Motor neuron (in vitro differentiated cells): Measurements from ENCODE around the gene SLC19A1. TPM values are rescaled to one million over a fixed set of nuclear protein-coding genes. Genes with fewer than 3 reads are reported as not detected.

Experiments used
- ATAC-seq, 8 experiments: fragments of 200-7000 bp; cut with Tn5 transposase; replicated peaks in 6 of 8; 2 replicates each; pipeline ENCODE4 v1.8.0; 2021; ENCODE audit warnings: mild to moderate bottlenecking in 8 of 8, moderate library complexity in 8 of 8
- H3K27ac ChIP-seq, 2 donors: fragments of 250-450 bp; sonication (Bioruptor Pico); 2 replicates each; pipeline ENCODE4 v1.9.0; 2021; ENCODE audit warnings: antibody characterized with exemption in 2 of 2, mild to moderate bottlenecking in 2 of 2, moderate library complexity in 1 of 2
- H3K4me1 ChIP-seq, 2 donors: fragments of 250-450 bp; sonication (Bioruptor Pico); replicated peaks in 1 of 2; 2 replicates each; pipeline ENCODE4 v1.6.1; 2021; ENCODE audit warnings: antibody characterized with exemption in 2 of 2, mild to moderate bottlenecking in 2 of 2, moderate library complexity in 1 of 2
- H3K4me3 ChIP-seq, 5 donors: fragments of 250-450 bp; sonication (Bioruptor Pico); 2 replicates each; pipeline ENCODE4 v1.9.0; 2021; ENCODE audit warnings: antibody characterized with exemption in 5 of 5, mild to moderate bottlenecking in 5 of 5, moderate library complexity in 4 of 5
- WGBS, 10 experiments: fragments of 450-650 bp; shearing (Covaris generic); methylation state at CpG; one replicate each; pipeline ENCODE4 v1.0.0; 2022; 5-methylcytosine and 5-hydroxymethylcytosine counted together
- in situ Hi-C, 9 experiments: fragments of 400-800 bp; cut with MboI; loops; one replicate each; pipeline ENCODE4 v1.15.0; 2021; ENCODE audit warnings: low sequenced_read_pairs in 9 of 9, low pct_unique_long_range_greater_than_20kb in 2 of 9; ENCODE audit not compliant: unreplicated experiment in 9 of 9
- total RNA-seq, 8 experiments: library from RNA; unstranded; fragments of 300-600 nt; gene quantifications; 2 replicates each; pipeline versions ENCODE4 v1.2.3 to v1.2.4, GENCODE V29; 2022

SLC19A1 gene
- total RNA-seq, 8 experiments from 2014 or later: 4.0 to 40.5 (median 8.2) TPM

DNA sequence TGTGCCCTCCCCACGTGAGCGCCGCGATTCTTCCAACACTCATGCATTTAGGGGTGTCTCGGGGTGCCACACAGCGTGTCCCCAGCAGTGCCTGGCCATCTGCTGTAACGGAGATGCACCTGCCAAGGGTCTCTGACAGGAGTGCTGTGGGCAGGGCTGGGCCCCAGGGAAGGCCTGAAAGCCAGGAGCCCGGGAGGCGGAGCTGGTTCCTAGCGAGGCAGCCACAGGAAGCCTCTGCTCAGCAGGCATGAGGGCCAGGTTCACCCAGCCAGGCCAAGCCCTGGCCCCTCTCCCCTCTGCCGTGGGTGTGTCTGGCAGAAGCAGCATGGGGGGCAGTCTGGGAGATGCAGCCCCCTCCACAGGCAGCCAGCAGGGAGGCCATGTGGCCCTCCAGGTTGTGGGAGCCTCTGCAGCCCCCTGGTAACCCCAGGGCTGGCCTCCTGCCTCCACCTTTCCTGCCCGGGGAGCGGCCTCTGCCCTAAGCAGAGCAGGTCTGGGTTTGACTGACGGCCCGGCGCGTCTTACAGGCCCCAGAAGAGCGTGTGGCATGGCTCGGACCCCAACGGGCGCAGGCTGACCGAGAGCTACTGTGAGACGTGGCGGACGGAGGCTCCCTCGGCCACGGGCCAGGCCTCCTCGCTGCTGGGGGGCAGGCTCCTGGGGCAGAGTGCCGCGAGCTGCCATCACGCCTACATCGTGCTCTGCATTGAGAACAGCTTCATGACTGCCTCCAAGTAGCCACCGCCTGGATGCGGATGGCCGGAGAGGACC lies 30.4 kb downstream of the SLC19A1 start:
- H3K27ac ChIP-seq: no peak overlapping the region
- in situ Hi-C loops: no loop called here
- WGBS, 10 experiments: 86 to 96% (median 93%) methylated on average over 3 to 5 of the region's 35 CpGs; no CpG with 5 or more reads in 7 of the 10 experiments
- ATAC-seq: no peak
- H3K4me1 ChIP-seq: peaks cover 0 to 10% of the 10 kb centered on the region in 2 donors
- H3K4me3 ChIP-seq: no peak overlapping the region

DNA sequence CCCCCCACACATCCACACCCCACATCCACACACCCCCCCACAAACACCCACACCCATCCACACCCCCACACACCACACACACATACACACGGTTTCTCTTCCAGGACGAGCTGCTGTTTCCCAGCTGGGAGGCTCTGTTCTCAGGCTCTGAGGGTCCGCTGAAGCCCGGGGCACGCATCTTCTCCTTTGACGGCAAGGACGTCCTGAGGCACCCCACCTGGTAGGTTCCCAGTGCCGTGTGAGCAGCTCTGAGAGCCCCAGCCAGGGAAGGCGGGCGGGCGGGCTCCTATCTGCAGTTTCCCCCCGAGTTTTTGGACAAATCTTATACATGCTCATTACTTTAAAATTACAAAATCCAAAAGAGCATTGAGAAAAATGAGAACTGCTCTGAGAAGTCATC lies 31.2 kb downstream of the SLC19A1 start:
- in situ Hi-C loops: no loop called here
- H3K27ac ChIP-seq: no peak overlapping the region
- ATAC-seq: no peak
- H3K4me3 ChIP-seq: no peak overlapping the region
- H3K4me1 ChIP-seq: peaks cover 0 to 10% of the 10 kb centered on the region in 2 donors
- 93% methylated on average over 5 of the region's 12 CpGs; no CpG with 5 or more reads in 9 of the 10 experiments for WGBS, 10 experiments

DNA sequence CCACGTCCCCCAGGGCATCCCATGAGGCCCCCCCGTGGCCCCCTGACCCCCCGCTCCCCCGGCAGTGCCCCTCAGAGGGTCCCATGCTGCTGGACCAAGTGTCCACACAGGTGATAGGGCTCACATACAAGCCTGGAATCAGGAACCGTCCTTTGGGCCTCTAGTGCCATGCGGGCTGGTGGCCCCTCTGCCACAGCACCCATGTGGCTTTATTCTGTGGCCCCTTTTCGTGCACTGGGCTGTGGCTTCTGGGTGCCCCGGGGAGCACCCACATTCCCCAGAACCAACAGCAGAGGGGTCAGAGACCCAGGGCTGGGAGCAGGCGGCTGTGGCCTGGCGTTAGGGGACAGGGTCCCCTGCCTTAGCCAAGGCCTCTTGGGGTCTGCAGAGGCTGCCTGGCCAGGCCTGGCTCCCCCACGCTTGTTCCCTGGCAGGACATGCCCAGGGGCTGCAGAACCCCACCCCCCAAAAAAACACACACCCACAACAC lies 31.7 kb downstream of the SLC19A1 start:
- H3K4me3 ChIP-seq: no peak overlapping the region
- peaks cover 0 to 10% of the 10 kb centered on the region in 2 donors for H3K4me1 ChIP-seq
- no peak overlapping the region for H3K27ac ChIP-seq
- no peak for ATAC-seq
- in situ Hi-C loops: no loop called here
- no CpG with 5 or more reads among the region's 11 CpGs for WGBS, 10 experiments

- peak in 1 of 8 experiments; percentile 1 for ATAC-seq
- Histone ChIP-seq H3K27ac (no peak overlapping the region), H3K4me3 (no peak overlapping the region), H3K4me1 (peaks cover 0 to 10% of the 10 kb centered on the region in 2 donors)
- no CpG with 5 or more reads among the region's 61 CpGs for WGBS, 10 experiments
- in situ Hi-C loops: no loop called here
These were observed 32.4 kb downstream of the SLC19A1 start for GRCh38 chr21:45509566-45510465.

DNA sequence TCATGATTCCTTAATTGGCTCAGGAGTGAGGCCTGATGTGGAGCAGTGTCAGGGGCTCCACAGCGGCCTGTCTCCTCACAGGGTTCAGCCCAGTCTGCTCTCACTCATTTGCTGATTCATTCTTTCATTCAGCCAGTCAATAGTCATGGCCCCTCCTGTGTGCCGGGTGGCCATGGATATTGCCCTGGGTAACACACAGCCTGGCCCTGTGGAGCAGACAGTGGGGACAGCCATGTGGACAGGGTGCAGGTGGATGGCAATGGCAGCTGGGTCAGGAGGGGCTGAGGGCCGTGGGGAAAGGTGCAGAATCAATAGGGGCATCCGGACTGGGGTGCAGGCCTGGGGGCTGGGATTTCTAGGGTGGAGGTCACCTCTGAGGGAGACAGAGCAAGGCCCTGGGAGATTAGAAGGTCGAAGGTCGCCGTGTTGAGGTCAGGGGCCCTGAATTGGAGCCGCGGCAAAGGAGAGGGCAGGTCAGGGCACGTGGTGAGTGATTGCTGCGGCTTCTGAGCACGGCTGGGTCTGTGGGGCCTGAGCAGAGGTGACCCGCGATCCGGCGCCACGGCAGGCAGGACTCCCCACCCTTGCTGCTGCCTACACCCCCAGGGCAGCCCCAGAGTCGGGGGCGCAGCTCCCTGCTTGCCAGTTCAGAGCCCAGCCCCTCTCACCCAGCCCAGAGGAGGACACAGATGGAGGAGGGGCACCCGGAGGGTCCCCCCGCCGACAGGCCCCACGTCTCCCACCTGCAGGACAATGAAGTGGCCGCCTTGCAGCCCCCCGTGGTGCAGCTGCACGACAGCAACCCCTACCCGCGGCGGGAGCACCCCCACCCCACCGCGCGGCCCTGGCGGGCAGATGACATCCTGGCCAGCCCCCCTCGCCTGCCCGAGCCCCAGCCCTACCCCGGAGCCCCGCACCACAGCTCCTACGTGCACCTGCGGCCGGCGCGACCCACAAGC lies 33.4 kb downstream of the SLC19A1 start:
- in situ Hi-C loops: no loop called here
- Histone ChIP-seq H3K4me1 (peaks cover 0 to 10% of the 10 kb centered on the region in 2 donors), H3K4me3 (no peak overlapping the region), H3K27ac (peak overlapping the region in 1 of 2 donors; percentile 59)
- WGBS, 10 experiments: 77 to 90% (median 80%) methylated on average over 1 to 3 of the region's 42 CpGs; no CpG with 5 or more reads in 7 of the 10 experiments
- ATAC-seq: peak; percentile 2 to 73 (median 48)

DNA sequence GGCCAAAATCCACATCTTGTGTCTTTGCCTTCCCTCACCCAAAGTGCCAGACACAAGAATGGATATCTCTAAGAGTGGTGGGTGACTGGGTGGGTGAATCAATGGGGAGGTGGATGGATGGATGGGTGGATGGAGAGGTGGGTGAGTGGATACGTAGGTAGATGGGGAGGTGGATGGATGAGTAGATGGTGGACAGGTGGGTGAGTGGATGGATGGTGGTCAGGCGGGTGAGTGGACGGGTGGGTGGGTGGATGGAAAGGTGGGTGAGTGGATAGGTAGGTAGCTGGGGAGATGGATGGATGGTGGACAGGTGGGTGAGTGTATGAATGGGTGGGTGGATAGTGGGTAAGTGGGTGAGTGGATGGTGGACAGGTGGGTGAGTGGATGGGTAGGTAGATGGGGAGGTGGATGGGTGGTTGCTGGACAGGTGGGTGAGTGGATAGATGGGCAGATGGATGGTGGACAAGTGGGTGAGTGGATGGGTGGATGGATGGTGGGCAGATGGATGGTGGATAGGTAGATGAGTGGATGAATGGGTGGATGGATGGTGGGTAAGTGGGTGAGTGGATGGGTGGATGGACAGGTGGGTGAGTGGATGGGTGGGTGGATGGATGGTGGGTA lies 34.2 kb downstream of the SLC19A1 start:
- in situ Hi-C loops: no loop called here
- Histone ChIP-seq H3K4me3 (no peak overlapping the region), H3K4me1 (peaks cover 0 to 10% of the 10 kb centered on the region in 2 donors), H3K27ac (peak overlapping the region in 1 of 2 donors; percentile 59)
- ATAC-seq: no peak
- no CpG with 5 or more reads among the region's 3 CpGs for WGBS, 10 experiments

GRCh38 chr21:45507523-45507875 lies 34.7 kb downstream of the SLC19A1 start:
- 90 to 100% methylated on average over 2 to 4 of the region's 9 CpGs; no CpG with 5 or more reads in 8 of the 10 experiments for WGBS, 10 experiments
- H3K4me3 ChIP-seq: no peak overlapping the region
- peaks cover 0 to 10% of the 10 kb centered on the region in 2 donors for H3K4me1 ChIP-seq
- in situ Hi-C loops: no loop called here
- H3K27ac ChIP-seq: no peak overlapping the region
- no peak for ATAC-seq

GRCh38 chr21:45506836-45507522 lies 35.3 kb downstream of the SLC19A1 start:
- ATAC-seq: no peak
- no CpG with 5 or more reads among the region's 13 CpGs for WGBS, 10 experiments

GRCh38 chr21:45506241-45506817 lies 35.9 kb downstream of the SLC19A1 start:
- ATAC-seq: peak in 1 of 8 experiments; percentile 6
- H3K4me3 ChIP-seq: no peak overlapping the region
- H3K4me1 ChIP-seq: peaks cover 0 to 10% of the 10 kb centered on the region in 2 donors
- H3K27ac ChIP-seq: no peak overlapping the region
- 86 to 96% (median 88%) methylated on average over 1 to 4 of the region's 22 CpGs; no CpG with 5 or more reads in 7 of the 10 experiments for WGBS, 10 experiments
- in situ Hi-C loops: no loop called here

More at GRCh38 chr21:45506836-45507522, 35.3 kb downstream of the SLC19A1 start:
- H3K4me1 ChIP-seq: peaks cover 0 to 10% of the 10 kb centered on the region in 2 donors
- in situ Hi-C loops: no loop called here
- no peak overlapping the region for H3K27ac ChIP-seq
- H3K4me3 ChIP-seq: no peak overlapping the region

DNA sequence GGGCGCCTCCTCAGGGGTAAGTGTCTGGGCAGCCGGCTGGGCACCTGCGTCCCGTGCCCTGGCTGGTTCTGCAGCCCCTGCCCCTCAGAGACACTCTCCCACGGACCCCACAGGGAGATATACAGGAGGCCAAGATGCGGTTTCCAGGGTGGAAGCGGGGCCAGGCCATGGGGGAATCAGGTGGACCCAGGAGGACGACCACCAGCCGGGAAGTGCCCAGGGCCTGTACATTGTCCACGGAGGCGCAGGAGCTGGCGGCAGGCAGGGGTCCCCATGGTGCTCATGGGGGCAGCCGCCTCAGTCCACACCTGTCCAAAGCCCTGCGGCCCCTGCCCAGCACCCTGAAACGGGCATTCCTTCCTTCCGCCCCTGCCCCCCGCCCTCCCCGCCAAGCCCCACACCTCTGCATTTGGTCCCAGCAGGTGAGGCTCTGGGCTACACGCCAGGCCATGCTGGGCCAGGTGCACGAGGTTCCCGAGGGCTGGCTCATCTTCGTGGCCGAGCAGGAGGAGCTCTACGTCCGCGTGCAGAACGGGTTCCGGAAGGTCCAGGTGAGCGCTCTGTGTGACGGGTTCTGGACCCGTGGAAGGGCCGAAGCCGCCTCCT lies 36.7 kb downstream of the SLC19A1 start:
- 76 to 96% (median 89%) methylated on average over 3 to 13 of the region's 33 CpGs; no CpG with 5 or more reads in 5 of the 10 experiments for WGBS, 10 experiments
- Histone ChIP-seq H3K4me3 (no peak overlapping the region), H3K4me1 (peaks cover 0 to 10% of the 10 kb centered on the region in 2 donors), H3K27ac (no peak overlapping the region)
- no peak for ATAC-seq
- in situ Hi-C loops: no loop called here
